ENCODE data around the gene STRIP1. TPM values are rescaled to one million over a fixed set of nuclear protein-coding genes. Genes with fewer than 3 reads are reported as not detected.
A peak's percentile ranks its signal among the peaks of the same experiment; 100 is the strongest.

Gene STRIP1
- total RNA-seq, 1 donor from 2014 or later, result 40.8 TPM

- peaks cover 4 to 90% of the 10 kb centered on the region in 2 donors for H3K36me3 ChIP-seq
- intact Hi-C loops (cut with DNase I), result loop anchor here (5.0 kb wide), 1 partner anchor 57 kb away; no protein-coding TSS in a partner anchor
- no peak overlapping the region for H3K27ac ChIP-seq
These were observed 15.6 kb downstream of the STRIP1 start for GRCh38 chr1:110049801-110050601.

GRCh38 chr1:110050602-110051261 lies 16.3 kb downstream of the STRIP1 start:
- H3K4me3 ChIP-seq, result no peak overlapping the region
- H3K9me3 ChIP-seq, result no peaks in the 10 kb centered on the region
- H3K27ac ChIP-seq, result no peak overlapping the region
- intact Hi-C loops (cut with DNase I), result loop anchor here (5.0 kb wide), 1 partner anchor 57 kb away; no protein-coding TSS in a partner anchor
- peaks cover 4 to 91% of the 10 kb centered on the region in 2 donors for H3K36me3 ChIP-seq
- no peaks in the 10 kb centered on the region for H3K27me3 ChIP-seq
- no peak for DNase-seq (ENCODE audit: extremely low spot score in 2 of 2)
- TF ChIP-seq CTCF (IDR thresholded peaks at IDR 0.05) (no peak), POLR2AphosphoS5 (IDR thresholded peaks at IDR 0.05; ENCODE audit: insufficient read depth in 1 of 2, low read depth in 1 of 2) (no peak)
- H3K4me1 ChIP-seq, result no peaks in the 10 kb centered on the region

More at GRCh38 chr1:110049801-110050601, 15.6 kb downstream of the STRIP1 start:
- no peak for DNase-seq (ENCODE audit: extremely low spot score in 2 of 2)
- TF ChIP-seq POLR2AphosphoS5 (IDR thresholded peaks at IDR 0.05; ENCODE audit: insufficient read depth in 1 of 2, low read depth in 1 of 2) (no peak), POLR2A (IDR thresholded peaks at IDR 0.05) (no peak), CTCF (IDR thresholded peaks at IDR 0.05) (no peak)
- no peaks in the 10 kb centered on the region for H3K9me3 ChIP-seq
- H3K27me3 ChIP-seq, result no peaks in the 10 kb centered on the region
- H3K4me3 ChIP-seq, result no peak overlapping the region
- H3K4me1 ChIP-seq, result no peaks in the 10 kb centered on the region

- no peak for TF ChIP-seq POLR2AphosphoS5 (IDR thresholded peaks at IDR 0.05; ENCODE audit: insufficient read depth in 1 of 2, low read depth in 1 of 2)
- TF ChIP-seq CTCF (IDR thresholded peaks at IDR 0.05), result no peak
- TF ChIP-seq POLR2A (IDR thresholded peaks at IDR 0.05), result no peak
- no peak overlapping the region for H3K4me3 ChIP-seq
- H3K27ac ChIP-seq, result no peak overlapping the region
- no peak for DNase-seq (ENCODE audit: extremely low spot score in 2 of 2)
- peaks cover under 1% of the 10 kb centered on the region for H3K4me1 ChIP-seq
- intact Hi-C loops (cut with DNase I), result loop anchor here (5.0 kb wide), 1 partner anchor 56 kb away; no protein-coding TSS in a partner anchor
- H3K36me3 ChIP-seq, result peaks cover 4 to 91% of the 10 kb centered on the region in 2 donors
- no peaks in the 10 kb centered on the region for H3K27me3 ChIP-seq
- H3K9me3 ChIP-seq, result no peaks in the 10 kb centered on the region
These were observed 16.8 kb downstream of the STRIP1 start for GRCh38 chr1:110051262-110051648.

GRCh38 chr1:110053552-110054428 lies 19.4 kb downstream of the STRIP1 start:
- Histone ChIP-seq H3K27me3 (no peaks in the 10 kb centered on the region), H3K36me3 (peaks cover 8 to 92% of the 10 kb centered on the region in 2 donors)
- intact Hi-C loops (cut with DNase I), result loop anchor here (5.0 kb wide), 1 partner anchor 54 kb away; no protein-coding TSS in a partner anchor

More at GRCh38 chr1:110053552-110054428, 19.4 kb downstream of the STRIP1 start:
- no peak for DNase-seq (ENCODE audit: extremely low spot score in 2 of 2)
- no peak overlapping the region for H3K27ac ChIP-seq
- TF ChIP-seq POLR2A (IDR thresholded peaks at IDR 0.05) (no peak), CTCF (IDR thresholded peaks at IDR 0.05) (peak; percentile 65 to 93 (median 82))
- H3K9me3 ChIP-seq, result no peaks in the 10 kb centered on the region
- no peak overlapping the region for H3K4me3 ChIP-seq
- peaks cover 6% of the 10 kb centered on the region for H3K4me1 ChIP-seq

Measured in vagina (tissue), 2 donors.